Measurements from ENCODE around the gene UGT8. TPM values are rescaled to one million over a fixed set of nuclear protein-coding genes. Genes with fewer than 3 reads are reported as not detected.

UGT8 gene
- total RNA-seq, 1 experiment from 2014 or later, result 3.4 TPM

DNA sequence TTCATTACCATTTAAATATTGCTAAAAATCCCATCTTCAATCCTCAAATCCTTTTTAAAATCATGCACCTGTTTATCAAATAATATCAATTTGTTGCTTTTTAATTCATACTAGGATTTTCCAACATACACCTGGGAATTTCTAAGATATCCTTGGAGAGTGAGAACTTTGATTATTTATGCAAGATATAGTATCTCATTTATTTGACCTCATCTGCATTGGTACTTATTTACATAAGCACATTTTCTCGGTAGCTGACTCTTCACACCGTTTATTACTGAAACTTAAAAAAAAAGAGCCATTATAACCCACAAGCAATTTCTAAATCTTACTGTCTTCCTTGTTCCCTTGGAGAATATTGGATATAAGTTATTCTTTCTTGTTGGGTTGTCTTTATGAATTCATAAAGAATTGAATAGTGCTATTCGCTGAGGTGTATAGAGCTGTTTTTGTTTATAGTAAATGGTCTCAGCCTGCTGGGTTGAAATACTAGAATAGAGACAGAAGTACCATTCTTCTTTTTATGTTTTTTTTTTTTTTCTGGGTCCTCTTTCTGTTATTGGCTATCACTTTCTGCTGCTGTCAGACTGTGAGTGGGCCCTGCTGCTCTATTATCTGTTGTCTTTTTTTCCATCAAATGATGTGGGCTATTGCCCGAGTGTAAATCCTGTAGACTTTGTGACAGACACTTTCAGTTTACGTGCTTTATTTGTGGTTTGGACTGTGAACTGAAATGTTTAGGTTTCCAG is 2.9 kb downstream of the UGT8 start:
- H3F3A ChIP-seq (ENCODE audit: low read length, unreplicated experiment), result no peaks in the 10 kb centered on the region
- no peak overlapping the region for H2AFZ ChIP-seq (ENCODE audit: low read length)
- ChIA-PET CTCF (no interaction called here), POLR2A (ENCODE audit: unreplicated experiment) (no interaction called here)
- H3K27me3 ChIP-seq (ENCODE audit: low read length), result peaks cover 20% of the 10 kb centered on the region
- H3K27ac ChIP-seq (ENCODE audit: low read length), result no peak overlapping the region
- no peak overlapping the region for H3K4me2 ChIP-seq (ENCODE audit: low read length)
- H3K4me1 ChIP-seq (ENCODE audit: insufficient read depth, low read length), result peaks cover 7% of the 10 kb centered on the region; the same call in 1 of the 2 replicates
- TF ChIP-seq EZH2phosphoT487 (IDR thresholded peaks at IDR 0.05; ENCODE audit: borderline replicate concordance, low read length), result no peak
- TF ChIP-seq CTCF (conservative IDR thresholded peaks at IDR 0.05; ENCODE audit: low read depth, low read length), result no peak
- no peak for TF ChIP-seq EZH2 (IDR thresholded peaks at IDR 0.05; ENCODE audit: low read length, unreplicated experiment)
- DNase-seq (no peak), ATAC-seq (no peak)
- H3K9ac ChIP-seq (ENCODE audit: low read length), result no peak overlapping the region
- no peaks in the 10 kb centered on the region for H3K36me3 ChIP-seq (ENCODE audit: low read depth, low read length)
- intact Hi-C loops (cut with micrococcal nuclease), result no loop called here
- H3K4me3 ChIP-seq (ENCODE audit: low read length), result no peak overlapping the region
- BruUV-seq (replicated peaks), result no TSS peak
- no peaks in the 10 kb centered on the region for H3K9me3 ChIP-seq (ENCODE audit: low read length)
- H4K20me1 ChIP-seq (ENCODE audit: low read length), result no peaks in the 10 kb centered on the region
- no peaks in the 10 kb centered on the region for H3K79me2 ChIP-seq (ENCODE audit: low read length)
- no peaks in the 10 kb centered on the region for H3K9me2 ChIP-seq (replicated peaks; ENCODE audit: low read length)

DNA sequence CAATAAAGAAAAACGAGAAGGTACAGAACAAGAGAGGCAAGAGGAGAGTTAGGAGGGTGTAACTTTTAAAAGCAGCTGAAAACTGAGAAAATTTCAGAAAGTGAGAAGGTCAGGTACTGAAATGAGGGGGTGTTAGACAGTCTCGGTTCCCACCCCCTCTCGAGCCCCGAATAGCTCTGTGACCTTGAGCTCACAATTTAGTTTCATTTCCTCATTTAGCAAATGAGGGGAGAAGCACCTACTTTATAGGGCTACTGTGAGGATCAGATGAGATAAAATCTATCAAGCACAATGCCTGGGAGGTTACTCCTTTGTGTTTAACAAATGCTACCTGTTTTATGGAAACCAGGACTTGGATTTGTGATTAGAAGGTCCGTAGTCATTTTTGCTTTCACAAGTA is 4.9 kb downstream of the UGT8 start:
- Histone ChIP-seq H3K79me2 (ENCODE audit: low read length) (no peaks in the 10 kb centered on the region), H3K4me3 (ENCODE audit: low read length) (no peak overlapping the region), H3K36me3 (ENCODE audit: low read depth, low read length) (no peaks in the 10 kb centered on the region), H3K4me1 (ENCODE audit: insufficient read depth, low read length) (peaks cover 11% of the 10 kb centered on the region; the same call in 1 of the 2 replicates), H3F3A (ENCODE audit: low read length, unreplicated experiment) (no peaks in the 10 kb centered on the region), H3K27me3 (ENCODE audit: low read length) (peaks cover 14% of the 10 kb centered on the region), H3K27ac (ENCODE audit: low read length) (no peak overlapping the region), H4K20me1 (ENCODE audit: low read length) (no peaks in the 10 kb centered on the region), H3K9ac (ENCODE audit: low read length) (no peak overlapping the region), H3K9me3 (ENCODE audit: low read length) (no peaks in the 10 kb centered on the region), H2AFZ (ENCODE audit: low read length) (no peak overlapping the region), H3K4me2 (ENCODE audit: low read length) (no peak overlapping the region), H3K9me2 (replicated peaks; ENCODE audit: low read length) (no peaks in the 10 kb centered on the region)
- no peak for DNase-seq
- TF ChIP-seq CTCF (conservative IDR thresholded peaks at IDR 0.05; ENCODE audit: low read depth, low read length) (no peak), EZH2 (IDR thresholded peaks at IDR 0.05; ENCODE audit: low read length, unreplicated experiment) (no peak), EZH2phosphoT487 (IDR thresholded peaks at IDR 0.05; ENCODE audit: borderline replicate concordance, low read length) (no peak)
- no TSS peak for BruUV-seq (replicated peaks)
- no peak for ATAC-seq
- CTCF ChIA-PET, result no interaction called here
- intact Hi-C loops (cut with micrococcal nuclease), result no loop called here
- POLR2A ChIA-PET (ENCODE audit: unreplicated experiment), result no interaction called here

GRCh38 chr4:114606245-114606644 is 7.6 kb downstream of the UGT8 start:
- no peak overlapping the region for H2AFZ ChIP-seq (ENCODE audit: low read length)
- POLR2A ChIA-PET (ENCODE audit: unreplicated experiment), result no interaction called here
- CTCF ChIA-PET, result no interaction called here
- H3F3A ChIP-seq (ENCODE audit: low read length, unreplicated experiment), result no peaks in the 10 kb centered on the region
- 0 out of 2 replicates have a peak overlapping the region, but pooled peaks have one; percentile 29 for H3K4me2 ChIP-seq (ENCODE audit: low read length)
- H3K9ac ChIP-seq (ENCODE audit: low read length), result no peak overlapping the region
- H3K27ac ChIP-seq (ENCODE audit: low read length), result no peak overlapping the region
- no peaks in the 10 kb centered on the region for H3K9me3 ChIP-seq (ENCODE audit: low read length)
- DNase-seq, result peak; percentile 51
- no peaks in the 10 kb centered on the region for H3K79me2 ChIP-seq (ENCODE audit: low read length)
- peaks cover 11% of the 10 kb centered on the region; the same call in 1 of the 2 replicates for H3K4me1 ChIP-seq (ENCODE audit: insufficient read depth, low read length)
- H3K27me3 ChIP-seq (ENCODE audit: low read length), result no peaks in the 10 kb centered on the region
- TF ChIP-seq EZH2phosphoT487 (IDR thresholded peaks at IDR 0.05; ENCODE audit: borderline replicate concordance, low read length) (no peak), EZH2 (IDR thresholded peaks at IDR 0.05; ENCODE audit: low read length, unreplicated experiment) (no peak), CTCF (conservative IDR thresholded peaks at IDR 0.05; ENCODE audit: low read depth, low read length) (no peak)
- H3K36me3 ChIP-seq (ENCODE audit: low read depth, low read length), result no peaks in the 10 kb centered on the region
- peak; percentile 79 for ATAC-seq
- H4K20me1 ChIP-seq (ENCODE audit: low read length), result no peaks in the 10 kb centered on the region
- intact Hi-C loops (cut with micrococcal nuclease), result loop anchor here (5.0 kb wide), 1 partner anchor 94 kb away; no protein-coding TSS in a partner anchor
- no peaks in the 10 kb centered on the region for H3K9me2 ChIP-seq (replicated peaks; ENCODE audit: low read length)
- no peak overlapping the region for H3K4me3 ChIP-seq (ENCODE audit: low read length)
- no TSS peak for BruUV-seq (replicated peaks)
